Coronary artery (tissue), 2 donors: ENCODE results near the gene HDAC5.

Source experiments
- DNase-seq: peaks from one replicate; pipeline ENCODE4 v3.0.0-alpha.2; 2017; ENCODE audit warnings: low spot score
- H3K27ac ChIP-seq, 2 donors: fragments of 200-600 bp; sonication (generic); one replicate each; pipeline ENCODE4 v1.5.1; 2016 to 2019
- H3K4me3 ChIP-seq: fragments of 200-600 bp; sonication (generic); 2 replicates; pipeline ENCODE4 v1.5.1; 2016; ENCODE audit warnings: mild to moderate bottlenecking, moderate library complexity
- TF ChIP-seq, protein P1 (sequence below): fragments of 200-600 bp; sonication (generic); IDR thresholded peaks from one replicate; pipeline ENCODE4 v1.5.1; 2019; ENCODE audit warnings: antibody characterized with exemption

The HDAC5 gene

DNA sequence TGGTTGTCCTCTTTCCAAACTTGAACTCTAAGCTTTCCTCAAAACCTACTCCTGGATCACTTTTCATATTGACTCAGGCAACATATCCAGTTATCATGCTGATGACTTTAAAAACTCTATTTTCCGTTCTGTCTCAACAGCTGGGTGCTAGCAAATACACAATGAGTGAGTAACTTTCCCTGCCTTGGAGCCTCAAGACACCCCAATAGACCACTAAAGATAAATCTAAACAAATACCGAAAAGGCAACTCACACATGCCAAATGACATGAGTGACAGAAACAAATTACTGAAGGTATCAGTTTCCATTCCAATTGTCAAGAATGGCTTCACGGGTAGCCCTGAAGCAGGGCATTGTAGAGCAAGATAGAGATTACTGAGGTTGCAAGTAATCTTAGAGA, 93.0 kb downstream of the HDAC5 start:
- Histone ChIP-seq H3K4me3 (no peak overlapping the region), H3K27ac (no peak overlapping the region)
- DNase-seq, result no peak
- TF ChIP-seq, protein P1, sequence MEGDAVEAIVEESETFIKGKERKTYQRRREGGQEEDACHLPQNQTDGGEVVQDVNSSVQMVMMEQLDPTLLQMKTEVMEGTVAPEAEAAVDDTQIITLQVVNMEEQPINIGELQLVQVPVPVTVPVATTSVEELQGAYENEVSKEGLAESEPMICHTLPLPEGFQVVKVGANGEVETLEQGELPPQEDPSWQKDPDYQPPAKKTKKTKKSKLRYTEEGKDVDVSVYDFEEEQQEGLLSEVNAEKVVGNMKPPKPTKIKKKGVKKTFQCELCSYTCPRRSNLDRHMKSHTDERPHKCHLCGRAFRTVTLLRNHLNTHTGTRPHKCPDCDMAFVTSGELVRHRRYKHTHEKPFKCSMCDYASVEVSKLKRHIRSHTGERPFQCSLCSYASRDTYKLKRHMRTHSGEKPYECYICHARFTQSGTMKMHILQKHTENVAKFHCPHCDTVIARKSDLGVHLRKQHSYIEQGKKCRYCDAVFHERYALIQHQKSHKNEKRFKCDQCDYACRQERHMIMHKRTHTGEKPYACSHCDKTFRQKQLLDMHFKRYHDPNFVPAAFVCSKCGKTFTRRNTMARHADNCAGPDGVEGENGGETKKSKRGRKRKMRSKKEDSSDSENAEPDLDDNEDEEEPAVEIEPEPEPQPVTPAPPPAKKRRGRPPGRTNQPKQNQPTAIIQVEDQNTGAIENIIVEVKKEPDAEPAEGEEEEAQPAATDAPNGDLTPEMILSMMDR, result no peak

DNA sequence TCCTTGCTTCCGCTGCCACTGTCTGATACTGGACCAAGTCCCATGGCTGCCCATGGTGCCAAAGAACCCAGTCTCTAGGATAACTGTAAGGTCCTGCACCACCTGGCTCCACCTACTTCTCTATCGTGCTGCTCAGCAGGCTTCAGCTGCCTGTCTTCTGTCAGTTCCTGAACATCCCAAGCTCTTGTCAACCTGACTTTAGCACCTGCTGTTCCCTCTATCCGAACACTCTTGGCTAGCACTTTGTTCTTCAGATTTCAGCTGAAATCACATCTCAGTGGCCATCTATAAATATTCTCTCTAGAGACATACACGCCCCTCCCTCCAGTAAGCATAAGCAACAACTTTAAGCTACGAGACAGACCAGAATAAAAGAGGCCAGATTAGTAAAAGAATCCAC, 93.7 kb downstream of the HDAC5 start:
- TF ChIP-seq, protein P1, result no peak

More for the DNA sequence above, 93.7 kb downstream of the HDAC5 start:
- Histone ChIP-seq H3K27ac (no peak overlapping the region), H3K4me3 (no peak overlapping the region)
- DNase-seq, result no peak
